NT2/D1 (cell line): ENCODE measurements around the gene MAP2K4.

Experiments
- SUZ12 ChIP-seq: IDR thresholded peaks from 2 replicates; pipeline ENCODE4 v1.6.1; 2011; ENCODE audit not compliant: insufficient read length, insufficient read depth; ENCODE audit errors: extremely low read depth
- YY1 ChIP-seq: IDR thresholded peaks from 2 replicates; pipeline ENCODE4 v1.6.1; 2011; ENCODE audit not compliant: insufficient read length, insufficient read depth
- ZNF274 ChIP-seq: IDR thresholded peaks from 2 replicates; pipeline ENCODE4 v1.6.1; 2011; ENCODE audit warnings: mild to moderate bottlenecking, low read depth, low read length

- TF ChIP-seq ZNF274, result no peak
- TF ChIP-seq YY1, result no peak
- no peak for TF ChIP-seq SUZ12
These were observed 20.6 kb downstream of the MAP2K4 start for GRCh38 chr17:12041312-12041711.
